GM19099 (cell line): Measurements from ENCODE around the gene CAMK4.

Experiments used
- POLR2A ChIP-seq: IDR thresholded peaks from 3 replicates; pipeline ENCODE4 v1.6.1; 2011; ENCODE audit warnings: low read depth; ENCODE audit not compliant: insufficient read length; ENCODE audit errors: extremely low read depth

The CAMK4 gene

GRCh38 chr5:111262153-111262552, 38.0 kb downstream of the CAMK4 start:
- TF ChIP-seq POLR2A: no peak

GRCh38 chr5:111262815-111263214, 38.6 kb downstream of the CAMK4 start:
- TF ChIP-seq POLR2A: no peak

- no peak for TF ChIP-seq POLR2A
These were observed 42.3 kb downstream of the CAMK4 start for GRCh38 chr5:111266491-111266890.

- no peak for TF ChIP-seq POLR2A
These were observed 44.1 kb downstream of the CAMK4 start for GRCh38 chr5:111268300-111268699.

- TF ChIP-seq POLR2A: no peak
These were observed 47.7 kb downstream of the CAMK4 start for GRCh38 chr5:111271885-111272284.

GRCh38 chr5:111277061-111277460, 52.9 kb downstream of the CAMK4 start:
- TF ChIP-seq POLR2A: no peak

GRCh38 chr5:111278858-111279504, 54.8 kb downstream of the CAMK4 start:
- TF ChIP-seq POLR2A: no peak

GRCh38 chr5:111280282-111280951, 56.2 kb downstream of the CAMK4 start:
- no peak for TF ChIP-seq POLR2A

- TF ChIP-seq POLR2A: no peak
These were observed 58.6 kb downstream of the CAMK4 start for GRCh38 chr5:111282798-111283197.

- TF ChIP-seq POLR2A: no peak
These were observed 60.6 kb downstream of the CAMK4 start for GRCh38 chr5:111284825-111285224.

- no peak for TF ChIP-seq POLR2A
These were observed 70.4 kb downstream of the CAMK4 start for GRCh38 chr5:111294551-111294950.

- no peak for TF ChIP-seq POLR2A
These were observed 71.5 kb downstream of the CAMK4 start for GRCh38 chr5:111295649-111296048.

- TF ChIP-seq POLR2A: no peak
These were observed 72.4 kb downstream of the CAMK4 start for GRCh38 chr5:111296570-111296969.

GRCh38 chr5:111299067-111299481, 74.9 kb downstream of the CAMK4 start:
- no peak for TF ChIP-seq POLR2A

GRCh38 chr5:111299831-111300432, 75.7 kb downstream of the CAMK4 start:
- TF ChIP-seq POLR2A: no peak

GRCh38 chr5:111301264-111301663, 77.1 kb downstream of the CAMK4 start:
- no peak for TF ChIP-seq POLR2A

GRCh38 chr5:111308951-111309350, 84.8 kb downstream of the CAMK4 start:
- no peak for TF ChIP-seq POLR2A

- TF ChIP-seq POLR2A: no peak
These were observed 85.2 kb downstream of the CAMK4 start for GRCh38 chr5:111309384-111309783.
